Mucosa of rectum (tissue), 2 donors: ENCODE measurements around the gene ERMAP.

Experiments
- H3K27ac ChIP-seq, 2 donors: one replicate each; pipeline ENCODE4 v1.7.0; 2013; ENCODE audit warnings: inconsistent platforms in 2 of 2, low read depth in 2 of 2, low read length in 2 of 2
- H3K27me3 ChIP-seq, 2 donors: one replicate each; pipeline ENCODE4 v1.7.0; 2013; ENCODE audit warnings: low read length in 2 of 2; ENCODE audit not compliant: control insufficient read depth in 2 of 2, insufficient read depth in 2 of 2
- H3K36me3 ChIP-seq, 2 donors: one replicate each; pipeline ENCODE4 v1.7.0; 2013; ENCODE audit warnings: low read length in 2 of 2; ENCODE audit not compliant: control insufficient read depth in 2 of 2, insufficient read depth in 2 of 2
- H3K4me1 ChIP-seq, 2 donors: one replicate each; pipeline ENCODE4 v1.7.0; 2013; ENCODE audit warnings: low read length in 2 of 2, mild to moderate bottlenecking in 1 of 2; ENCODE audit not compliant: control insufficient read depth in 2 of 2, insufficient read depth in 2 of 2
- H3K4me3 ChIP-seq, 2 donors: one replicate each; pipeline ENCODE4 v1.7.0; 2013; ENCODE audit warnings: low read length in 2 of 2
- H3K9ac ChIP-seq, 2 donors: one replicate each; pipeline ENCODE4 v1.7.0; 2013; ENCODE audit warnings: low read length in 2 of 2, low read depth in 1 of 2, mild to moderate bottlenecking in 1 of 2
- H3K9me3 ChIP-seq, 2 donors: one replicate each; pipeline ENCODE4 v1.7.0; 2013; ENCODE audit warnings: low read length in 2 of 2; ENCODE audit not compliant: control insufficient read depth in 2 of 2
- donor health status: healthy.
- donor health status: Normal muscosa, but diverticular disease.

The ERMAP gene

GRCh38 chr1:42780176-42780575, 36.7 kb upstream of the ERMAP start:
- Histone ChIP-seq H3K9me3 (no peaks in the 10 kb centered on the region), H3K4me1 (peaks cover 0 to 2% of the 10 kb centered on the region in 2 donors), H3K36me3 (peaks cover 15 to 27% of the 10 kb centered on the region in 2 donors), H3K9ac (no peak overlapping the region), H3K27ac (no peak overlapping the region), H3K4me3 (no peak overlapping the region), H3K27me3 (no peaks in the 10 kb centered on the region)

GRCh38 chr1:42783092-42783491, 33.8 kb upstream of the ERMAP start:
- Histone ChIP-seq H3K27me3 (no peaks in the 10 kb centered on the region), H3K4me1 (peaks cover 0 to 6% of the 10 kb centered on the region in 2 donors), H3K4me3 (no peak overlapping the region), H3K36me3 (peaks cover 0 to 8% of the 10 kb centered on the region in 2 donors), H3K27ac (no peak overlapping the region), H3K9ac (no peak overlapping the region), H3K9me3 (no peaks in the 10 kb centered on the region)

GRCh38 chr1:42784547-42784945, 32.4 kb upstream of the ERMAP start:
- no peak overlapping the region for H3K27ac ChIP-seq
- H3K36me3 ChIP-seq = peaks cover 0 to 8% of the 10 kb centered on the region in 2 donors
- no peak overlapping the region for H3K4me3 ChIP-seq
- no peaks in the 10 kb centered on the region for H3K27me3 ChIP-seq
- H3K4me1 ChIP-seq = peaks cover 0 to 6% of the 10 kb centered on the region in 2 donors
- no peaks in the 10 kb centered on the region for H3K9me3 ChIP-seq
- no peak overlapping the region for H3K9ac ChIP-seq

GRCh38 chr1:42784946-42785693, 31.8 kb upstream of the ERMAP start, which contains the start of gene TMEM269:
TSS of gene TMEM269 (plus strand) at chr1:42784991. CDS start at chr1:42789894, 4,903 bp downstream.
- Histone ChIP-seq H3K4me3 (peak within 1 kb of the TSS; percentile 52 to 56), H3K4me1 (peaks cover 0 to 6% of the 10 kb centered on the region in 2 donors), H3K27ac (no peak within 1 kb of the TSS), H3K36me3 (peaks cover 0 to 8% of the 10 kb centered on the region in 2 donors), H3K9ac (peak within 1 kb of the TSS in 1 of 2 donors; percentile 29), H3K27me3 (no peaks in the 10 kb centered on the region), H3K9me3 (no peaks in the 10 kb centered on the region)

GRCh38 chr1:42786097-42786496, 30.8 kb upstream of the ERMAP start:
- H3K36me3 ChIP-seq = no peaks in the 10 kb centered on the region
- H3K9me3 ChIP-seq = no peaks in the 10 kb centered on the region
- H3K4me3 ChIP-seq = no peak overlapping the region
- no peaks in the 10 kb centered on the region for H3K27me3 ChIP-seq
- H3K27ac ChIP-seq = no peak overlapping the region
- H3K9ac ChIP-seq = no peak overlapping the region
- peaks cover 0 to 6% of the 10 kb centered on the region in 2 donors for H3K4me1 ChIP-seq

GRCh38 chr1:42788021-42788420, 28.9 kb upstream of the ERMAP start:
- Histone ChIP-seq H3K27ac (no peak overlapping the region), H3K4me3 (no peak overlapping the region), H3K9ac (no peak overlapping the region), H3K36me3 (no peaks in the 10 kb centered on the region), H3K27me3 (no peaks in the 10 kb centered on the region), H3K4me1 (peaks cover 0 to 6% of the 10 kb centered on the region in 2 donors), H3K9me3 (no peaks in the 10 kb centered on the region)

DNA sequence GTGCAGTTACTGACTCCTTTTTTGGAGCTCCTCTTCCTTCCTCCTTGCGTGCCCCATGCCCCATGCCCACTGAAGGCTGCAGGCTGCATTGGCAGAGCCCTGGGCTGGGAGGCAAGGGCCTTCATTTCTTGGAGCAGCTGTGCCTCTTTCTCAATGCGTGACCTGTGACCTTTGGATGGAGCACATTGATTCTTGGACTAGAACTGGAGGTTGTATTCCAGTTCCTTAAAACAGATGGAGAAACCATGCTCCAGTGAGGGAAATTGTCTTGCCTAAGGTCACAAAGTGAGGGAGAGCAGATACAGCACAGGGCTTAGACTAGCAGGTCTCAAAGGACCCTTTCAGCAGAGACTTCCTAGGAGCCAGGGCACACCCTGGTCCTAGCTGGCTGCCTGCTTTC, 23.1 kb upstream of the ERMAP start:
- Histone ChIP-seq H3K4me3 (no peak overlapping the region), H3K27me3 (no peaks in the 10 kb centered on the region), H3K9ac (no peak overlapping the region), H3K4me1 (no peaks in the 10 kb centered on the region), H3K9me3 (no peaks in the 10 kb centered on the region), H3K27ac (no peak overlapping the region), H3K36me3 (no peaks in the 10 kb centered on the region)

GRCh38 chr1:42797414-42797813, 19.5 kb upstream of the ERMAP start:
- Histone ChIP-seq H3K9ac (no peak overlapping the region), H3K27ac (no peak overlapping the region), H3K27me3 (no peaks in the 10 kb centered on the region), H3K9me3 (no peaks in the 10 kb centered on the region), H3K4me3 (no peak overlapping the region), H3K4me1 (no peaks in the 10 kb centered on the region), H3K36me3 (no peaks in the 10 kb centered on the region)

DNA sequence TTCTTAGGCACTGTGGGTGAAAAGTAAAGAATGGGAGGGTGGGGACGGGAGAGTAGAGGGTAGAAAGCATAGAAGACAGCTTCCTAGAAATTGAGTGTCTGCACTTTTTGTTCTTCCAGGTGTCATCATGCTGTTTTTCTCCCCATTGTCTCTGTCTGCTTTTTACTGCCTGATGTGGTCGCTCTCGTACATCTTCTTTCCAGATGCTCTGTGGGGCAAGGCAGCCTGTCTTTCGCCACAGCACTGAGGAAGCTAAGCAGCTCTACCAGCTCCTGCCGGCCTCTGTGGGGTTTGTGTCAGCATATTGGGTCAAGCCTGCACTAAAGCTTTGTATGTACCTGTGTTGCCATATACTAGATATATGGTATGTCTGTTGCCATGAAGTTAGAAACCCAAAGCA, 18.9 kb upstream of the ERMAP start:
- Histone ChIP-seq H3K27me3 (no peaks in the 10 kb centered on the region), H3K9me3 (no peaks in the 10 kb centered on the region), H3K27ac (no peak overlapping the region), H3K9ac (no peak overlapping the region), H3K4me1 (no peaks in the 10 kb centered on the region), H3K36me3 (no peaks in the 10 kb centered on the region), H3K4me3 (no peak overlapping the region)

GRCh38 chr1:42801832-42802473, 15.0 kb upstream of the ERMAP start:
- Histone ChIP-seq H3K4me3 (no peak overlapping the region), H3K27ac (no peak overlapping the region), H3K36me3 (peaks cover 0 to 5% of the 10 kb centered on the region in 2 donors), H3K4me1 (no peaks in the 10 kb centered on the region), H3K9ac (no peak overlapping the region), H3K9me3 (no peaks in the 10 kb centered on the region), H3K27me3 (no peaks in the 10 kb centered on the region)
